Calu3 (cell line): ENCODE measurements around the gene PITX3. TPM values are rescaled to one million over a fixed set of nuclear protein-coding genes. Genes with fewer than 3 reads are reported as not detected.

Experiments
- BruUV-seq: library from RNA; stranded (reverse); fragments of 400-500 nt; replicated peaks from 2 replicates; lab custom pipeline; 2021; lab: Mats Ljungman, UMichigan
- CTCF ChIA-PET: fragments of 300-600 bp; sonication (Branson Sonifier 250); formaldehyde crosslinking; loops from one replicate; lab custom pipeline; 2022; ENCODE audit warnings: antibody characterized with exemption; lab: Charles Lee
- DNase-seq: peaks from one replicate; pipeline ENCODE4 v3.0.0; 2022
- H3K27ac Mint-ChIP-seq: one replicate; pipeline ENCODE4 v1.8.0; 2022; ENCODE audit warnings: mixed read lengths; ENCODE audit not compliant: unreplicated experiment
- H3K27me3 Mint-ChIP-seq: one replicate; pipeline ENCODE4 v1.8.0; 2022; ENCODE audit warnings: mixed read lengths; ENCODE audit not compliant: unreplicated experiment
- H3K36me3 Mint-ChIP-seq: one replicate; pipeline ENCODE4 v1.8.0; 2022; ENCODE audit warnings: mild to moderate bottlenecking, moderate library complexity, mixed read lengths; ENCODE audit not compliant: insufficient read depth, unreplicated experiment
- H3K4me1 Mint-ChIP-seq: one replicate; pipeline ENCODE4 v1.8.0; 2022; ENCODE audit warnings: mild to moderate bottlenecking, low read depth, mixed read lengths; ENCODE audit not compliant: unreplicated experiment
- H3K4me3 Mint-ChIP-seq: one replicate; pipeline ENCODE4 v1.8.0; 2022; ENCODE audit warnings: mild to moderate bottlenecking, low read depth, moderate library complexity, mixed read lengths; ENCODE audit not compliant: unreplicated experiment
- H3K9me3 Mint-ChIP-seq: one replicate; pipeline ENCODE4 v1.8.0; 2022; ENCODE audit warnings: low read depth, mixed read lengths; ENCODE audit not compliant: unreplicated experiment
- intact Hi-C: fragments of 100-400 bp; cut with micrococcal nuclease; formaldehyde crosslinking; loops from one replicate; pipeline ENCODE4 v1.10.0; 2022; ENCODE audit not compliant: unreplicated experiment
- total RNA-seq: library from RNA; stranded (reverse); gene quantifications from 2 replicates; pipeline ENCODE4 v1.2.3, GENCODE V29; 2022
- TF ChIP-seq, protein P1 (sequence below): fragments of 200-600 bp; IDR thresholded peaks from one replicate; pipeline ENCODE4 v1.8.0; 2022; ENCODE audit warnings: antibody characterized with exemption; ENCODE audit not compliant: unreplicated experiment

The PITX3 gene
- total RNA-seq, 1 experiment from 2014 or later = not detected

- Mint-ChIP-seq H3K4me3 (no peak overlapping the region), H3K27ac (no peak overlapping the region), H3K4me1 (no peaks in the 10 kb centered on the region), H3K9me3 (no peaks in the 10 kb centered on the region), H3K36me3 (no peaks in the 10 kb centered on the region), H3K27me3 (no peaks in the 10 kb centered on the region)
- CTCF ChIA-PET = no interaction called here
- TF ChIP-seq, protein P1, sequence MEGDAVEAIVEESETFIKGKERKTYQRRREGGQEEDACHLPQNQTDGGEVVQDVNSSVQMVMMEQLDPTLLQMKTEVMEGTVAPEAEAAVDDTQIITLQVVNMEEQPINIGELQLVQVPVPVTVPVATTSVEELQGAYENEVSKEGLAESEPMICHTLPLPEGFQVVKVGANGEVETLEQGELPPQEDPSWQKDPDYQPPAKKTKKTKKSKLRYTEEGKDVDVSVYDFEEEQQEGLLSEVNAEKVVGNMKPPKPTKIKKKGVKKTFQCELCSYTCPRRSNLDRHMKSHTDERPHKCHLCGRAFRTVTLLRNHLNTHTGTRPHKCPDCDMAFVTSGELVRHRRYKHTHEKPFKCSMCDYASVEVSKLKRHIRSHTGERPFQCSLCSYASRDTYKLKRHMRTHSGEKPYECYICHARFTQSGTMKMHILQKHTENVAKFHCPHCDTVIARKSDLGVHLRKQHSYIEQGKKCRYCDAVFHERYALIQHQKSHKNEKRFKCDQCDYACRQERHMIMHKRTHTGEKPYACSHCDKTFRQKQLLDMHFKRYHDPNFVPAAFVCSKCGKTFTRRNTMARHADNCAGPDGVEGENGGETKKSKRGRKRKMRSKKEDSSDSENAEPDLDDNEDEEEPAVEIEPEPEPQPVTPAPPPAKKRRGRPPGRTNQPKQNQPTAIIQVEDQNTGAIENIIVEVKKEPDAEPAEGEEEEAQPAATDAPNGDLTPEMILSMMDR = no peak
- intact Hi-C loops = no loop called here
- BruUV-seq = no TSS peak
- DNase-seq = no peak
These were observed 42.6 kb upstream of the PITX3 start for GRCh38 chr10:102283890-102284289.

DNA sequence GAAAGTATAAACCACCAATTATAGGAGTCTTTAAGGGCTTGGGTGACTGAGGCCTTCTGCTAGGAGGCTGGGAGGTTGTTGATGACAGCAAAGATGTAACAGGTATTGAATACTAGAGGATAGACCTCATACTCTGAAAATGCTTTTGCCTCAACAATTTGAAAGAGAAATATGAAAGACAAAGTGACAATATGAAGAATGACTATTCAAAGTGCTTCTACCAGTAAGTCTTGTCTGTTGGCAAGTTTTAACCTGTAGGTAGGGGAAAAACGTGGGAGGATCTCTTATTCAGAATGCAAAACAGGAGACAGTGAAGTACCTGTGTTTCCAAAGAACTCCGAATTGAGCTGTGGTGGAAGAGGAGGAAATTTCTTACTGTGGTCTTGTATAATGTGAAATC, 42.2 kb upstream of the PITX3 start:
- BruUV-seq = no TSS peak
- Mint-ChIP-seq H3K4me1 (no peaks in the 10 kb centered on the region), H3K9me3 (no peaks in the 10 kb centered on the region), H3K27ac (no peak overlapping the region), H3K27me3 (no peaks in the 10 kb centered on the region), H3K4me3 (no peak overlapping the region), H3K36me3 (no peaks in the 10 kb centered on the region)
- no peak for DNase-seq
- CTCF ChIA-PET = no interaction called here
- TF ChIP-seq, protein P1 = no peak
- intact Hi-C loops = no loop called here

DNA sequence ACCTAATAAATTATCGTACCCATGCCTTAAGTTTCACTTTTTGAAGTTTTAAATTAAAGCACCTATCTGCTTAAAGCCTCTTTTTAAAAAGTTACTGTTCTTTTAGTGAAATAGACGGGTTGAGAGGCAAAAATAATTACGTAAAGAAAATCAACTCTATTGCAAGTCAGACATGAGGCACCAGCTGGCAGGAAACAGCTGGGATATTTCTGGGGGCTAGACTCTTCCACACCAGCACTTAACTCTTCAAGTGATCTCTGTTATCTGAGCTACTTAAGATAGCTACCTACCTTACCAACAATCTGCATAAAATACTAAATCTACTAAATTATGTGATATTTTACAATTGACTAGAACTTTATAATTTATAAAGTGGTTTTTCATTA, 39.8 kb upstream of the PITX3 start:
- H3K27ac Mint-ChIP-seq = no peak overlapping the region
- no peaks in the 10 kb centered on the region for H3K27me3 Mint-ChIP-seq
- no peaks in the 10 kb centered on the region for H3K4me1 Mint-ChIP-seq
- intact Hi-C loops = no loop called here
- H3K36me3 Mint-ChIP-seq = no peaks in the 10 kb centered on the region
- TF ChIP-seq, protein P1 = no peak
- H3K9me3 Mint-ChIP-seq = no peaks in the 10 kb centered on the region
- no peak overlapping the region for H3K4me3 Mint-ChIP-seq
- CTCF ChIA-PET = no interaction called here
- no TSS peak for BruUV-seq
- DNase-seq = no peak

GRCh38 chr10:102280397-102281101, 39.2 kb upstream of the PITX3 start:
- CTCF ChIA-PET = no interaction called here
- TF ChIP-seq, protein P1 = no peak
- H3K9me3 Mint-ChIP-seq = no peaks in the 10 kb centered on the region
- no TSS peak for BruUV-seq
- no peaks in the 10 kb centered on the region for H3K36me3 Mint-ChIP-seq
- intact Hi-C loops = no loop called here
- H3K4me3 Mint-ChIP-seq = no peak overlapping the region
- H3K27ac Mint-ChIP-seq = no peak overlapping the region
- DNase-seq = no peak
- no peaks in the 10 kb centered on the region for H3K27me3 Mint-ChIP-seq
- H3K4me1 Mint-ChIP-seq = no peaks in the 10 kb centered on the region
